ENCODE results near the gene MEX3A.
"Not testable (repeated sequence)": the region's sequence is repeated elsewhere in the genome, so short reads cannot be mapped to it uniquely, and the experiment has no call there.

Gene MEX3A

GRCh38 chr1:156078728-156079127, 3.5 kb downstream of the MEX3A start:
- no peak for DNase-seq (ENCODE audit: low read depth)

- no peak for DNase-seq (ENCODE audit: low read depth)
Measured at GRCh38 chr1:156077430-156077760, 4.9 kb downstream of the MEX3A start.

GRCh38 chr1:156076609-156077429, 5.4 kb downstream of the MEX3A start:
- DNase-seq (ENCODE audit: low read depth), result no peak

- no peak for DNase-seq (ENCODE audit: low read depth)
Measured at GRCh38 chr1:156075775-156076204, 6.5 kb downstream of the MEX3A start.

- DNase-seq (ENCODE audit: low read depth), result no peak
Measured at GRCh38 chr1:156075162-156075561, 7.1 kb downstream of the MEX3A start.

- DNase-seq (ENCODE audit: low read depth), result no peak
Measured at GRCh38 chr1:156074661-156075060, 7.6 kb downstream of the MEX3A start.

GRCh38 chr1:156073740-156074139, 8.5 kb downstream of the MEX3A start:
- DNase-seq (ENCODE audit: low read depth), result no peak

GRCh38 chr1:156073110-156073687, 9.1 kb downstream of the MEX3A start:
- DNase-seq (ENCODE audit: low read depth), result no peak

- no peak for DNase-seq (ENCODE audit: low read depth)
Measured at GRCh38 chr1:156072251-156072650, 10.0 kb downstream of the MEX3A start.

GRCh38 chr1:156071332-156071816, 10.9 kb downstream of the MEX3A start:
- DNase-seq (ENCODE audit: low read depth), result not testable (repeated sequence)

GRCh38 chr1:156070548-156070947, 11.7 kb downstream of the MEX3A start:
- DNase-seq (ENCODE audit: low read depth), result no peak

- DNase-seq (ENCODE audit: low read depth), result no peak
Measured at GRCh38 chr1:156069490-156070455, 12.5 kb downstream of the MEX3A start.

- no peak for DNase-seq (ENCODE audit: low read depth)
Measured at GRCh38 chr1:156067262-156067661, 15.0 kb downstream of the MEX3A start.

GRCh38 chr1:156065871-156066270, 16.4 kb downstream of the MEX3A start:
- no peak for DNase-seq (ENCODE audit: low read depth)

- DNase-seq (ENCODE audit: low read depth), result no peak
Measured at GRCh38 chr1:156065212-156065611, 17.1 kb downstream of the MEX3A start.

GRCh38 chr1:156064615-156065014, 17.6 kb downstream of the MEX3A start:
- no peak for DNase-seq (ENCODE audit: low read depth)

- no peak for DNase-seq (ENCODE audit: low read depth)
Measured at GRCh38 chr1:156063997-156064285, 18.3 kb downstream of the MEX3A start.

- DNase-seq (ENCODE audit: low read depth), result no peak
Measured at GRCh38 chr1:156062189-156062588, 20.1 kb downstream of the MEX3A start.

GRCh38 chr1:156060937-156061636, 21.2 kb downstream of the MEX3A start, which contains the start of gene RAB25:
Gene RAB25 (plus strand): TSS chr1:156061160. CDS start chr1:156061401, 241 bp downstream.
- DNase-seq (ENCODE audit: low read depth), result no peak

- DNase-seq (ENCODE audit: low read depth), result no peak
Measured at GRCh38 chr1:156056326-156056849, 25.9 kb downstream of the MEX3A start.

GRCh38 chr1:156055281-156056048, 26.8 kb downstream of the MEX3A start:
- no peak for DNase-seq (ENCODE audit: low read depth)
